Measurements from ENCODE around the gene TMEM248. TPM values are rescaled to one million over a fixed set of nuclear protein-coding genes. Genes with fewer than 3 reads are reported as not detected.
"Not testable (repeated sequence)": the region's sequence is repeated elsewhere in the genome, so short reads cannot be mapped to it uniquely, and the experiment has no call there.

The TMEM248 gene
- 10 to 100 TPM; 67.4 to 85.7 TPM for total RNA-seq

- Mint-ChIP-seq H3K27ac (peak within 1 kb of the TSS; percentile 98), H3K36me3 (ENCODE audit: low read depth) (peaks cover 33% of the 10 kb centered on the region), H3K4me1 (peaks cover 14% of the 10 kb centered on the region), H3K9me3 (no peaks in the 10 kb centered on the region), H3K4me3 (peak within 1 kb of the TSS; percentile 92), H3K27me3 (no peaks in the 10 kb centered on the region)
- ATAC-seq (replicated peaks), result peak; percentile 91
Measured at GRCh38 chr7:66920769-66921395, at the start of gene TMEM248. Gene TMEM248, plus strand, starts transcription at chr7:66921225. Its CDS starts 20,641 bp downstream, at chr7:66941866.

GRCh38 chr7:66873476-66873875, 47.5 kb upstream of the TMEM248 start:
- H3K9me3 Mint-ChIP-seq, result no peaks in the 10 kb centered on the region
- peaks cover 5% of the 10 kb centered on the region for H3K36me3 Mint-ChIP-seq (ENCODE audit: low read depth)
- no peak for ATAC-seq (replicated peaks)
- H3K27ac Mint-ChIP-seq, result no peak overlapping the region
- no peak overlapping the region for H3K4me3 Mint-ChIP-seq
- no peaks in the 10 kb centered on the region for H3K27me3 Mint-ChIP-seq
- peaks cover 19% of the 10 kb centered on the region for H3K4me1 Mint-ChIP-seq

- no peaks in the 10 kb centered on the region for H3K27me3 Mint-ChIP-seq
- peaks cover 8% of the 10 kb centered on the region for H3K36me3 Mint-ChIP-seq (ENCODE audit: low read depth)
- H3K27ac Mint-ChIP-seq, result peak overlapping the region; percentile 75
- H3K4me3 Mint-ChIP-seq, result peak overlapping the region; percentile 18
- H3K4me1 Mint-ChIP-seq, result peaks cover 13% of the 10 kb centered on the region
- no peaks in the 10 kb centered on the region for H3K9me3 Mint-ChIP-seq
- peak; percentile 65 for ATAC-seq (replicated peaks)
Measured at GRCh38 chr7:66877577-66878300, 43.3 kb upstream of the TMEM248 start.

GRCh38 chr7:66878301-66878685, 42.7 kb upstream of the TMEM248 start:
- H3K36me3 Mint-ChIP-seq (ENCODE audit: low read depth); H3K9me3 Mint-ChIP-seq; H3K27me3 Mint-ChIP-seq; ATAC-seq (replicated peaks): not testable (repeated sequence)
- Mint-ChIP-seq H3K27ac (peak overlapping the region; percentile 75), H3K4me3 (peak overlapping the region; percentile 18), H3K4me1 (peaks cover 13% of the 10 kb centered on the region)

GRCh38 chr7:66880053-66880452, 41.0 kb upstream of the TMEM248 start:
- ATAC-seq (replicated peaks), result no peak
- Mint-ChIP-seq H3K4me1 (peaks cover 18% of the 10 kb centered on the region), H3K36me3 (ENCODE audit: low read depth) (peaks cover 14% of the 10 kb centered on the region), H3K27me3 (no peaks in the 10 kb centered on the region), H3K4me3 (no peak overlapping the region), H3K9me3 (no peaks in the 10 kb centered on the region), H3K27ac (no peak overlapping the region)

GRCh38 chr7:66880577-66880976, 40.4 kb upstream of the TMEM248 start:
- not testable (repeated sequence) for H3K27ac Mint-ChIP-seq; ATAC-seq (replicated peaks); H3K9me3 Mint-ChIP-seq; H3K4me3 Mint-ChIP-seq; H3K27me3 Mint-ChIP-seq
- Mint-ChIP-seq H3K4me1 (peaks cover 18% of the 10 kb centered on the region), H3K36me3 (ENCODE audit: low read depth) (peaks cover 14% of the 10 kb centered on the region)

GRCh38 chr7:66883716-66884115, 37.3 kb upstream of the TMEM248 start:
- ATAC-seq (replicated peaks), result peak; percentile 75
- H3K4me1 Mint-ChIP-seq, result peaks cover 23% of the 10 kb centered on the region
- peaks cover 27% of the 10 kb centered on the region for H3K36me3 Mint-ChIP-seq (ENCODE audit: low read depth)
- no peaks in the 10 kb centered on the region for H3K27me3 Mint-ChIP-seq
- peak overlapping the region; percentile 26 for H3K4me3 Mint-ChIP-seq
- no peaks in the 10 kb centered on the region for H3K9me3 Mint-ChIP-seq
- peak overlapping the region; percentile 87 for H3K27ac Mint-ChIP-seq

- H3K27me3 Mint-ChIP-seq; ATAC-seq (replicated peaks); H3K4me3 Mint-ChIP-seq; H3K9me3 Mint-ChIP-seq: not testable (repeated sequence)
- Mint-ChIP-seq H3K36me3 (ENCODE audit: low read depth) (peaks cover 22% of the 10 kb centered on the region), H3K4me1 (peaks cover 23% of the 10 kb centered on the region), H3K27ac (peak overlapping the region; percentile 16)
Measured at GRCh38 chr7:66884556-66884955, 36.5 kb upstream of the TMEM248 start.

- Mint-ChIP-seq H3K27ac (peak overlapping the region; percentile 96), H3K9me3 (no peaks in the 10 kb centered on the region), H3K4me1 (peaks cover 23% of the 10 kb centered on the region), H3K27me3 (no peaks in the 10 kb centered on the region), H3K36me3 (ENCODE audit: low read depth) (peaks cover 19% of the 10 kb centered on the region), H3K4me3 (peak overlapping the region; percentile 56)
- ATAC-seq (replicated peaks), result peak; percentile 60
Measured at GRCh38 chr7:66886152-66886551, 34.9 kb upstream of the TMEM248 start.

GRCh38 chr7:66888223-66888622, 32.8 kb upstream of the TMEM248 start:
- peaks cover 19% of the 10 kb centered on the region for H3K36me3 Mint-ChIP-seq (ENCODE audit: low read depth)
- not testable (repeated sequence) for H3K4me3 Mint-ChIP-seq; ATAC-seq (replicated peaks); H3K9me3 Mint-ChIP-seq; H3K27me3 Mint-ChIP-seq
- H3K4me1 Mint-ChIP-seq, result peaks cover 23% of the 10 kb centered on the region
- H3K27ac Mint-ChIP-seq, result peak overlapping the region; percentile 96

GRCh38 chr7:66894463-66895080, 26.5 kb upstream of the TMEM248 start:
- peak overlapping the region; percentile 25 for H3K27ac Mint-ChIP-seq
- peak; percentile 67 for ATAC-seq (replicated peaks)
- H3K36me3 Mint-ChIP-seq (ENCODE audit: low read depth), result peaks cover 6% of the 10 kb centered on the region
- H3K4me1 Mint-ChIP-seq, result peaks cover 4% of the 10 kb centered on the region
- H3K9me3 Mint-ChIP-seq, result no peaks in the 10 kb centered on the region
- no peaks in the 10 kb centered on the region for H3K27me3 Mint-ChIP-seq
- no peak overlapping the region for H3K4me3 Mint-ChIP-seq

- Mint-ChIP-seq H3K27ac (no peak overlapping the region), H3K27me3 (no peaks in the 10 kb centered on the region), H3K4me3 (no peak overlapping the region), H3K9me3 (no peaks in the 10 kb centered on the region), H3K4me1 (peaks cover 4% of the 10 kb centered on the region), H3K36me3 (ENCODE audit: low read depth) (peaks cover 6% of the 10 kb centered on the region)
- ATAC-seq (replicated peaks), result no peak
Measured at GRCh38 chr7:66896441-66896840, 24.6 kb upstream of the TMEM248 start.

GRCh38 chr7:66899552-66900280, 21.3 kb upstream of the TMEM248 start:
- H3K27me3 Mint-ChIP-seq, result no peaks in the 10 kb centered on the region
- H3K4me1 Mint-ChIP-seq, result peaks cover 1% of the 10 kb centered on the region
- no peaks in the 10 kb centered on the region for H3K36me3 Mint-ChIP-seq (ENCODE audit: low read depth)
- H3K9me3 Mint-ChIP-seq, result no peaks in the 10 kb centered on the region
- ATAC-seq (replicated peaks), result no peak
- H3K27ac Mint-ChIP-seq, result no peak overlapping the region
- no peak overlapping the region for H3K4me3 Mint-ChIP-seq

Measured in activated T-helper 17 cell treated with anti-CD3 and anti-CD28 coated beads, Interleukin-2, amount 50 U/mL, for 72 hours (primary cell).